CD4-positive, alpha-beta T cell treated with Interleukin-4 for 4 hours (primary cell): Measurements from ENCODE around the gene C3orf80.
"Not testable (repeated sequence)": the region's sequence is repeated elsewhere in the genome, so short reads cannot be mapped to it uniquely, and the experiment has no call there.

Experiments
- DNase-seq: peaks from one replicate; pipeline ENCODE4 v3.0.0-alpha.2; 2020

Gene C3orf80

DNA sequence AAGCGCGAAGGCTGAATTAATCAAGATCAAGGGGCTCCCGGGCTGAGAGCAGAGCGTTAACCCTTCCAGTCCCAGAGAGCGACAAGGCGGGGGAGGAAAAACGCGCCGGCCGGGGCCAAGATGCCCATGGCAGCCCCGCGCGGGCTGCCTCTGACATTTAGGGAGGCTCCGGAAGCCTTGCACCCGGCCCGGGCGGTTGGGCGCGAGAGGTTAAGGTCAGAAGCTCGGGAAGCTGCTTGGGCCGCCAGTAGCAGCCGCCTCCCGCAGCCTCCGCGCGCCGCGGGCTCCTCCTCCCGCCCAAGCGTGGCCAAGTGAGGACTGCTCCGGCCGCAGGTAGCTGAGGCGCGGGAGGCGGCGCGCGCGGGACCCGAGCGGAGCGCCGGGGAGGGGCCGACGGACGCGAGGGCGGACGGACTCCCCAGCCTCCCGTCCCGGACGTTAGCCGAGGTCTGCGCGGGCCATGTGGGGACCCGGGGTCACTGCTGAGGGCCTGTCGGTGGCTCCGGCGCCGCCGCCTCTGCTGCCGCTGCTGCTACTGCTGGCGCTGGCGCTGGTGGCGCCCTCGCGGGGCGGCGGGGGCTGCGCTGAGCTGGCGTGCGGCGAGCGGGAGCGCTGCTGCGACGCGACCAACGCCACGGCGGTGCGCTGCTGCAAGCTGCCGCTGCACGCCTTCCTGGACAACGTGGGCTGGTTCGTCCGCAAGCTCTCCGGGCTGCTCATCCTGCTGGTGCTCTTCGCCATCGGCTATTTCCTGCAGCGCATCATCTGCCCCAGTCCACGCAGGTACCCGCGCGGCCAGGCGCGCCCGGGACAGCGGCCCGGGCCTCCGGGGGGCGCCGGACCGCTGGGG, at the start of gene C3orf80:
Gene C3orf80 (plus strand): TSS at position 247 of the 850 bp plus-strand sequence. CDS start 214 bp downstream, at position 461.
- DNase-seq: peak; percentile 8

DNA sequence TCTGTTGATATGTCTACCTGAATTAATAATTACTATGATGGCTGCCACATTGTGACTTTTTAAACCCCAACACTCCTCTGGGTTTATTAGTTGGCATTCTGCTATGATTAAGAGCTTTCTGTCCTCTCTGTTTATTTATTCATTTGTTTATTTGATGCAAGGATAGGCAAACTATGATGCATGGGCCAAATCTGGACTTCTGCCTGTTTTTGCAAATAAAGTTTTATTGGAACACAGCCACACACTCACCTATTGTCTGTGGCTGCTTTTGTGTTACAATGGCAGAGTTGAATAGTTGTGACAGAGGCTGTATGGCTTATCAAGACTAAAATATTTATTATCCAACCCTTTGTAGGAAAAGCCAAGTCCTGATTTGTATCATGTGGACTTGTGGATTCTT, 48.3 kb upstream of the C3orf80 start:
- no peak for DNase-seq

DNA sequence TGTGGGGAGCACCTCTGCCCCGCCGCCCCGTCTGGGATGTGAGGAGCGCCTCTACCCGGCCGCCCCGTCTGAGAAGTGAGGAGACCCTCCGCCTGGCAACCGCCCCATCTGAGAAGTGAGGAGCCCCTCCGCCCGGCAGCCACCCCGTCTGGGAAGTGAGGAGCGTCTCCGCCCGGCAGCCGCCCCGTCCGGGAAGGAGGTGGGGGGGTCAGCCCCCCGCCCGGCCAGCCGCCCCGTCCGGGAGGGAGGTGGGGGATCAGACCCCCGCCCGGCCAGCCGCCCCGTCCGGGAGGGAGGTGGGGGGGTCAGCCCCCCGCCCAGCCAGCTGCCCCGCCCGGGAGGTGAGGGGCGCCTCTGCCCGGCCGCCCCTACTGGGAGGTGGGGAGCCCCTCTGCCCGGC, 46.6 kb upstream of the C3orf80 start:
- DNase-seq: not testable (repeated sequence)

DNA sequence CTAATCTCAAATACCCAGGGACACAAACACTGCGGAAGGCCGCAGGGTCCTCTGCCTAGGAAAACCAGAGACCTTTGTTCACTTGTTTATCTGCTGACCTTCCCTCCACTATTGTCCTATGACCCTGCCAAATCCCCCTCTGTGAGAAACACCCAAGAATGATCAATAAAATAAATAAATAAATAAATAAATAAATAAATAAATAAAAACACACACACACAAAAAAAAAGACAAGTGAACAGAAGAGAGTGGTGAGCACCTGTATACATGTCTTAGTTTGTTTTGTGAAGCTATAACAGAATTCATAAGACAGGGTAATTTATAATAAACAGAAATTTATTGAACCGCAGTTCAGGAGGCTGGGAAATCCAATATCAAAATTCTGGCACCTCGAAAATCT, 45.8 kb upstream of the C3orf80 start:
- not testable (repeated sequence) for DNase-seq

DNA sequence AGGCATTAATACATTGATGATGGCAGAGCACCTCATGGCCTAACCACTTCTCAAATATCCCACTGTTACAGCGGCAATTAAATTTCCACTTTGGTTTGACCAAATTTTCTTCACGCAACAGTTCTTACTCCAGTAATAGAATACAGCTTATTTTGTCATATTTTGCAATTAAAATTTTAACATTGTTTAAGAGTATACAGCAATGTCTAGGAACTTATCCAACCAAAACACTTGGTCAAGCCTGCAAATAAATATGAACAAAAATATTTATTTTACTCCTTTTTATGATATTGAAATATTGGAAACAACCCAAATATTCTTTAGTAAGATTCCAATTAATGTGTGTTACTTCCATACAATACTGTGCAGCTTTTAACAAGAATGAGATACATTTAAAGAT, 45.3 kb upstream of the C3orf80 start:
- no peak for DNase-seq

DNA sequence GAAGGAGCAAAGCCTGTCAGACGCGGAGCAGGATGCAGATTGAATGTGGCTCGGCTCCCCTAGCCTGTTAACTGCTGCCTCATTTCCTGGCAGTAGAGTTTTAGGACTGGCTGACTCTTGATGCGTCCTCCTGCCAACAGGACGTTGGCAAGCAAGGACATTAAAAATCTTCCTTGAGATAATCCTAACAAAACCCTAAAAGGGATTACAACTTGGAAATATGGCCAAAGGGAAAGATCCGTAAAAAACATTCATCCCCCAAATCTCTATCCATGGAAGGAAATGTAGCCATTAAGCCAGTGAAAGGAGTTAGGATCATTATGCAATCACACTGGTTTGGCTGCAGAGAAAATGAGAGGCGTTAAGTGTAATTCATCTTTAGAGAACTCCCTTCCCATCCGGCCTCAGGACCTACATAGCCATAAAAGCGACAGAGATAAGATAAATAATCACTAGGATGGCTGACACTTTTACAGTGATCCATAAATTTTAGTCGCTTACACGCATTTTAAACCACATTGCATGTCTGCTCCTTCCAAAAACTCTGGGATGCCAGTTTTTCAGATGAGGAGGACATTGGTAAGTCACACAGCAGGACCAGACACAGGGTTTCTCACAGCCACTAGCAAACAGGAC, 44.5 kb upstream of the C3orf80 start:
- no peak for DNase-seq

DNA sequence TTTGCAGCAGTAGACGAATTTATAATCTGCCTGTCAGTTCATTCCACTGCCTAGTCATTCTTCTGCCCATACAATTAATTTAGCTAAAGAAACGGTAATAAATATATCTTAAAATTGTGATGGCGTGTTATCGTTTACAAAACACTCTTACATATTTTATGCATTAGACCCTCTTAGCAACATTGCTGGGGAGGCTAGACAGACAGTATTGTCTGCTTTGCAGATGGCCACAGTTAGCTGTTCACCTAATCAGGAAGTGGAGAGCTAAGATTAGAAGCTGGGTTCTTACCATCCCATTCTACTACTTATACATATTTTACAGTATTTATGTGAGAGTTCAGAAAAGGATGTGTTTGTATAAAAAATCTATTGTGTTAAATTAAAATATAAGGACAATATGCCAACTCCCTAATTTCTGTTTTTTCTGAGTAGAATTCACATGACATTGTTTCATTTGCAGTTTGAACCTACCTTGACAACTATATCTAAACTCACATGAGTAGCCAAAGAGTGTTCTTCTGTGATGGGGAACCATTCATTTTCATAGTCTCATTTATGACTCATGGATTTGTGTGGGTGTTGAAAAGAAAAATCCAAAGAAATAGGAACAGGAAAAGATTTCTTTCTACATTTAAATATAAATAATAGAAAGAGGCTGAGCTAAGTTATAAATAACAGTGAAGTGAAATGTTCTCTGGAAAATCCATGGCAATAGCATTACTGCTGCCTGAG, 41.7 kb upstream of the C3orf80 start:
- DNase-seq: no peak

DNA sequence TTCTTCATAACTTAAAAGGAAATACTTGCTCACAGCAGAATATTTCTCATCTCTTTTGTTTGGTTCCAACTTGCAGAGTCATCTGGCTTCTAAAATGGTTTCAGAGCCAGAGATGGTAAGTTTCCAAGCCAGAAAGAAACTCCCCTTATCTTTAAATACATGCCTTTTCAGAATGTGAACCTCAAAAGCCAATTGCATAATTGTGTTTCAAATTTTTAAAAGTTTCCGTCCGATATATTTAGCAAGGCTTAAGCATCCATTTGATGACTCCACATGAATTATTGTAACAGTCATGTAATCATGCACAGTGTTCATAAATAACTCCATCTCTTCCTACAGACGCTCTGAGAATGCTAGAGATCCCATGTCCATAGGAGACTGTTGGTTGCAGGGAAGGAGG, 40.6 kb upstream of the C3orf80 start:
- DNase-seq: no peak

DNA sequence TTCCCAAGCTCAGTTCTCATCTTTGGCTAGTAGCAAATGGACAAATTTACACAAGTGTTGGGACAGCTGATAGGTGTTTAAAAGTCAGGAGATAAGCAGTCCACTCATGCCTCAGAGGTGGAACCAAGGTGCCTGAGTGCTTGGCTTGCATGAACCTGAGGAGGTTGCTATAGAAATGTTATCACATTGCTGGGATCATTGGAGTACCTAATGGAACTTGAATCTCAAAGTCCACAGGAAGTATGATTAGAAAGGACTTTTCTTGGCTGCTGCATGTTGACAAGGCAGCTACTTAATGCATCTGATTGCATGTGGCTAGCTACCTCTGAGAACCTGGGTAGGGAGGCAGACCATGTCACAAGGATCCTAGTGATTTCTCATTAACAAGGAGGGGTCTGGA, 39.5 kb upstream of the C3orf80 start:
- no peak for DNase-seq

DNA sequence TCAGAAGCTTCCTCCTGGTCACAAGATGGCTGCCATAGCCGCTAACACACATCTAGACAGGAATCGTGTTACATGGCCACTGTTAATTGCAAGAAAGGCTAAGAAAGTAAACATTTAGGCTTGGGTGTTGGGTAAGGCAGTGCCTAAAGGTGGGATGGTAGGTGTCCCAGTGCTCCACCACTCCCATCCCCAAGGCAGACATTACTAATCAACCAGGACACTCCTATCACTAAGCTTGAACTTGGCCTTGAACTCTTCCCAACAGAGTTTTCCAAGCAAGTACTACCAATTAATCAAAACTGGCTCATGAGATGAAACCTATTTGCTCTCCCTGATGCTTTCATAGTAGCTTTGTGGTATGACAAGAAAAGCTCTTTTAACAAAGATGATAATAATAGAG, 37.9 kb upstream of the C3orf80 start:
- no peak for DNase-seq

DNA sequence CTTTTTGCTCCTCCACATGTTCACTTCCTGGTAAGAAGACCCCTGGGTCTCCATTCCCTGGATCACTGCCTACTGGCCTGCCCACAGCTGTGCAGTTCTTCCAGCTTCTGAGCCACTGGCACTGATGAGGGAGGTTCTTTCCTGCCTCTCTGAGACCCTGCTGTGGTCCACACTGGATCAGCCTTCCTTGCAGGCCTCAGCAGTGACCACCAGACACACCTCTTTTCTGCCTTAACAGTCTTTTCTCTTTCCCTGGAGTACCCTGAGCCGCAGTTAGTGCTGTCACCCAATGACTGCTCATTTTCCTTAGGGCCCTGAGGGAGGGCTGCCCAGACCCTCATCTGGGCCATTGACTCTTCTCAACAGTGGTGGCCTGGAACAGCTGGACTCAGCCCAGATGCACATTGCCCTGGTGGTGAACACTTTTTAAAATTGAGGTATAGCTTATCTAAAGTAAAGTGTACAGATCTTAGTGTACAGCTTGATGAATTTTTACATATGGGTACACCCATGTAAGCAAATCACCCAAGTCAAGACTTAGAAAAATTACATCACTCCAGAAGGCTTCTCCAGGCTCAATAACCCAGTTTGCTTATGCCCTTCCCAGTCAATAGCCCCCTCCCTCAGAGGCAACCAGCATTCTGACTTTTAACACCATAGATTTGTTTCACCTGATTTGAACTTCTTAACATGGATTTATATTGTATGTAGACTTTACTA, 32.8 kb upstream of the C3orf80 start:
- no peak for DNase-seq

DNA sequence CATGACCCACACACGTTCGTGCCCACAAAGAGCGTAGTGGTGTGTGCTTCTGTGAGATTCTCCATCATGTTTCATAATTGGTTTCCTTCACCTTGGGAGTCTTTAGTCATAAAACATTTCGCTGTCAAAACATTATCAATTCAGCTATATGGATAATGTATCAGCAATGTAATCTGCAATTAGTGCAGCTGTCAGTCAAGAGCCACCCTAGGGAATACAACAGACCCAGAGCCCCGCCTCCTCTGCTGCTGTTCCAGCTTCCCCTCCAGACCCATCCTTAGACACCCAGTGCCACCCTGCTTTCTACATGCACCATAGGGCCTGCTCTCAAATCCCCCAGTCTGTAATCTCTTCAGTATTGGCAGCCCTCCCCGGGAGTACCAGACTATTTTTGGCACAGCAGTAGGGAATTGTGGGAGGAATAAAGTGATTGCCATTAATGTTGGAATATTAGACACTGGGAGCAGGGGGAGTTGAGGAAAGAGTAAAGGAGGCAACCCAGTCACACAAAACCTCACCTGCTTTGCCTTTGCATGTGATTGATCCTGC, 31.5 kb upstream of the C3orf80 start:
- DNase-seq: no peak

DNA sequence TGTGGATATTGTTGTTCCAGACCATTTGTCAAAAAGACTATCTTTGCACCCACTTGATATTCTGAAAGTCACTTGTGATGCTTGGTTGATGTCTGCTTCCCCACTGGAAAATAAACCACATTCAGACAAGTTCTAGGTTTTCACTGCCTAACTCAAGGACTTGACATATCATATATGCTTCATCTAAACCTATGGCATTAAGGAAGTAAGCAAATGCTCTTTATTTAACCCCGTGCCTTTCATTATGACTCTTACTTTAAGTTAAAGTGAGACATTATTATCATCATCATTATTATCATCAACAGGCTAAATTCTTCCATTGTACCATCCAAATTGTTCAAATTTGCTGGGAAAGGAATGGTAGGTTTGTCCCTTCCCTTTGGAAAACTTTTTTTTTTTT, 30.8 kb upstream of the C3orf80 start:
- no peak for DNase-seq

DNA sequence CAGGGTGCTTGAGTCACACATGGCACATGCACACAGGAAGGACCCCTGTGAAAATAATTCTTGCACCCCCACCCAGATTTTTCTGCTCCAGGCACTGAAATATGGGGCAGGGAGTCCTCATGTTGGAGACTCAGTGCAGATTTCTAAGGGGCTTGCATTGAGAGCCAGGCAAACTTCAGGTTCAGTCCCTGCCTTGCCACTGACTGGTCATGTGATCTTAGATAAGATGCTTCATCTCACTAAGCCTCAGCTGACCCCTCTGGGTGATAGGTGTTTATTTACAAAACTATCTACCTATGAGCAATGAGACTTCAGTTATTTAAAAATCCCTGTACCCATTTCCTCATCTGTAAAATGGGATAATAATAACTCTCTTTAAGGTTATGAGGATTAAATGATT, 30.1 kb upstream of the C3orf80 start:
- no peak for DNase-seq

DNA sequence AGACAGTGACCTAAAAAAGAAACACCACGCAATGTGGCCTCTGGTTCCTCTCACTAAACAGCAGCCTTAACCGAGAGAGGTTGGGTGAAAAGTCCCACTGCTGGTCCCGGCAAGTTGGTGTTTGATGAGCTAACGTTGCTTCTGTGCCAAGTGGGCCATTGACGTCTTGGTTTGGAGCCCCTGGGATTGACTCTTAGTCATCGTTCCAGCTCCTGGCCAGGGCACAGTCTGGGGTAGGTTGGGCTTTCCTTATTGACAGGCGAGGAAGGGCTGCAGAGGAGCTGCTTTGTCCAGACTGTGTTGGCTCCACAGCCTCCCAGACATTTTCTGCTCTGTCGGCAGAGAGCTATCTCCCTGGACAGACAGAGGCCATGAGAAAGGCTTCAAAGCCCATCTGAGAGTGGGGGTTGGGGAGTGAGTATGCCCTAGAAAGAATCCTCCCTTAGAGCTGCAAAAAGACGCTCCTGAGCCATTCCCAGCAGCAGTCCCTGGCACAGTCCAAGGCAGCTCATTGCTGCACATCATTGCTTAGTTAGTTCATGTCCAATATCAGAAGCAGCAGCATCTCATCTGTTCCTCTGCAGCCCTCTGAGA, 28.6 kb upstream of the C3orf80 start:
- DNase-seq: no peak

DNA sequence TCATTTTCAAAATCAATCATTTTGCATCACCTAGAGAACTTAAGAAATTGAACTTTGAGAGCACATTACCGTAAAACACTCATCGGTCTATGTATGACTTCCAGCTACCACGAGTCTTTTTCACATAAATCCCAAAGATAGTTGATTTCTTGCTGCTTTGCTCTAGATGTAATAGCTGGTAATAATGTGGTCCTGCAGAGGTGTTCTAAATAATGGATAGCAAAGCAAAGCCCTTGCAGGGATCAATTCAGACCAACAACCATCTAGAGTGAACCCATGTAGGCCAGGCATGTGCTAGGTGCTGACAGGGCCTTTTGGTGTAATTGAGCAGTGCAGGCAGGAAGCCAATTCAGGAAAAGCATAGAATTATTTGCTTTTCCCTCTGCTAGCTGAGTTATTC, 26.1 kb upstream of the C3orf80 start:
- DNase-seq: no peak

DNA sequence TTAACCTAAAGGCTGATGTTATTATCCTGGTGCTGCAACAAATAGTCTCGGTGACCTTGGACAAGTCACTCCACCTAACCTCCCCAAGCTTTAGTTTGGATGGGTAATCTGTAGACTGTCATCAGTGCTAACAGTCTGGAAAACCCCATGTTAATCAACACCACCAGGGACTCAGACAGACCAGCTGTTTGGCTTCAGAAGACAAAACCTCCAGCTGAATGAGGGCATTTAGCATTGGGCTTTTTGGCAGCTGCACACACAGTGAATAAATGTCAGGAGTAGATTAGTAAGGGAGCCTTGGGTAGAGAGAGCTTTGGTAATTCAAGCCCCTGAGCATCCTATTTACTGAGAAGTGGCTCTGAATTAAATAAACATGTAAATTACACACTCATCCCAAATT, 24.9 kb upstream of the C3orf80 start:
- no peak for DNase-seq

DNA sequence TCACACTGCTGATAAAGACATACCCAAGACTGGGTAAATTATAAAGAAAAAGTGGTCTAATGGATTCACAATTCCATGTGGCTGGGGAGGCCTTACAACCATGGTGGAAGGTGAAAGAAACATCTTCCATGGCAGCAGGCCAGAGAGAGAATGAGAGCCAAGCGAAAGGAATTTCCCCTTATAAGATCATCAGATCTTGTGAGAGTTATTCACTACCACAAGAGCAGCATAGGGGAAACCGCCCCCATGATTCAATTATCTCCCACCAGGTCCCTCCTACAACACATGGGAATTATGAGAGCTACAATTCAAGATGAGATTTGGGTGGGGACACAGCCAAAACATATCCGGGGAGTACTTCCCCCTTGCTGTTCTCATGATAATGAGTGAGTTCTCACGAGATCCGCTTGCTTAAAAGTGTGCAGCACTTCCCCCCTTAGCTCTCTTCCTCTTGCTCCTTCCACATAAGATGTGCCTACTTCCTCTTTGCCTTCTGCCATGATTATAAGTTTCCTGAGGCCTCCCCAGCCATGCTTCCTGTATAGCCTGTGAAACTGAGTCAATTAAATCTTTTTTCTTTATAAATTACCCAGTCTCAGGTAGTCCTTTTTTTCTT, 20.7 kb upstream of the C3orf80 start:
- not testable (repeated sequence) for DNase-seq

DNA sequence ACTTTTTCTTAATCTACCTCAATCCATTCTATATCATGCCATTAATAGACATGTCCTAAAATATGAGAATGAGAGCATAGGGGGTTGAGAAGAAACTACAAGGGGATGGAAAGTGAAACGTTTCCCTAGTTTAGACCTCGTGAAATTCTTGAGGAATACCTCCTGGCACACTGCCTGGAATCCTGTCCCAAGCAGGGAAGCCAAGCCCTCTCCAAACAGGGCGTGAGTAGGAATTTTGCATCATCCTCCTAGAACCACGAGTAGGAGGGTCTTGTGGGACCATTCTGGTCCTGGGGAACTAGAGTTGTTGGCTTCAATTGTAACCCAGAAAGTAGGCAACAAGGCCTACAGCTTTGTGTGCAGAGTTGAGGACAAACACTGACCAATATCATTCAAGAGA, 19.6 kb upstream of the C3orf80 start:
- DNase-seq: no peak

DNA sequence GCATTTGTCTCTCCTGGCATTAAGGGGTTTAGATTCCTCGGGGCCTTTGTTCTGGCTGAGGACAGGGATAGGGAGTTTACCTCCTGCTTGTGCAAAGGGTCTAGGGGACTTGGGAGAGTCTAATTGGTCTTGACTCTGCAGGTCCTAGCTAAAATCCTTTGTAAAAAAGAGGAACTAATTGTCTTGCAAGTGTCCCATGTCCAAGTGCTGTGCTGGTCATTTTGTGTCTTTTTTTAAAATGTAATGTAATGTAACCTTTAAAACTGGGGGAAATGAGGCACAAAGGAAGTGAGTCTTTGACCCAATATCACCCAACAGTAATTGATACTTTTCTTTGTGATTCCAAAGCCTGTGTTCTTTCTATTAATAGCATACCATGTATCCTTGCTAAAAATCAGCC, 14.9 kb upstream of the C3orf80 start:
- no peak for DNase-seq

DNA sequence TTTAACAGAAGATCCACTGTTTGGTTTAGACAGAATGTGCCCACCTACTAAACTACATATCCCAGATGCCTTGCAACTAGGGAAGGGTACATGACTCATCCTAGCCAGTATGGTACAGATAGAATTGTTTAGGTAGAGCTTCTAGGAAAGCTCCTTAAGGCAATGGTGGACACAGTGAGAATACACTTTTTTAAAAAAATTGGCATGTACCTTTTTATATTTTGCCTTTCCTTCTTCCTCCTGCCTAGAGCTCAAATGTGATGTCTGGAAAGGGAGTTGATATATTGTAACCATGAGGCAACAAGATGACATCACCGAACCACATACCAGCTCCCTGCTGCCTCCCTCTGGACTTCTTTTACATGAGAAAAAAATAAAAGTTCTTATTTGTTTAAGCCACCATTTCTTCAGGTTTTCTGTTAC, 14.4 kb upstream of the C3orf80 start:
- DNase-seq: no peak

DNA sequence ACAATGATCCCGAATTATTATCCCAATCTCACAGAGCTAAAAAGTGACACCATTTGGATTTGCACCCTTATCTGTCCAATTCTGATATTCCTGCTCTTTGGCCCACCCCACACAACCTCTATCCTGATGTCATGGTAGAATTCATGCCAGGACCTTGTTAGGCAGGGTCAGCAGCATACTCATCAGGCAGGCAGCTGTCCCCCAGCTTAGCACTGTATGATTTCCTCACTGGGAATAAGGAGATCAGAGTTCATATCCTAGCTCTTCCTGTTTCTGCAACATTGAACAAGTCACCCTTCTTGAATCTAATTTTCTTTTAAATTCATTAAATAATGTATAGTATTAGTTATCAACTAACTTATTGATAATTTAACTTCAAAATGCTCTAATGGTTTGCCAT, 12.0 kb upstream of the C3orf80 start:
- DNase-seq: no peak
